ENCODE measurements around the gene HSD17B2. TPM values are rescaled to one million over a fixed set of nuclear protein-coding genes. Genes with fewer than 3 reads are reported as not detected.

HSD17B2 gene
- polyA plus RNA-seq, 1 experiment, result 0.60 TPM

DNA sequence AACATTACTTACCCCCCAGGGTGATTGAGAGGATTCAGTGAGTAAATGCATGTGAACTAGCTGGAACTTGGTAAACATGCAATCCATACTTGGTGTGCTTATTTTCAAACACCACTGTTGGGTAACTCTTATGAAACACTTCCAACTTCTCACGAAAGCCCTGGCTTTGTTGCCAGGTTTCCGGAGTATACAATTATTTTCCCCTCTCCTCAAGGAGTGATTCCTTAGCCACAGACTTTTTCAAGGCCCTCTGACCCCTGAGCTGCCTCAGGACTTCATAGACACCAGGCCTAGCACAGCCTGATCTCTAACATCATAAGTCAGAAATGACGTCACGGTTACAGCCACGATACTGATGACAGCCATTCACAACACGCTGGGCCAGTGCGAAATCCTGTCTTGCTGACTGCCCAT lies 27.6 kb downstream of the HSD17B2 start:
- TF ChIP-seq, protein P1, sequence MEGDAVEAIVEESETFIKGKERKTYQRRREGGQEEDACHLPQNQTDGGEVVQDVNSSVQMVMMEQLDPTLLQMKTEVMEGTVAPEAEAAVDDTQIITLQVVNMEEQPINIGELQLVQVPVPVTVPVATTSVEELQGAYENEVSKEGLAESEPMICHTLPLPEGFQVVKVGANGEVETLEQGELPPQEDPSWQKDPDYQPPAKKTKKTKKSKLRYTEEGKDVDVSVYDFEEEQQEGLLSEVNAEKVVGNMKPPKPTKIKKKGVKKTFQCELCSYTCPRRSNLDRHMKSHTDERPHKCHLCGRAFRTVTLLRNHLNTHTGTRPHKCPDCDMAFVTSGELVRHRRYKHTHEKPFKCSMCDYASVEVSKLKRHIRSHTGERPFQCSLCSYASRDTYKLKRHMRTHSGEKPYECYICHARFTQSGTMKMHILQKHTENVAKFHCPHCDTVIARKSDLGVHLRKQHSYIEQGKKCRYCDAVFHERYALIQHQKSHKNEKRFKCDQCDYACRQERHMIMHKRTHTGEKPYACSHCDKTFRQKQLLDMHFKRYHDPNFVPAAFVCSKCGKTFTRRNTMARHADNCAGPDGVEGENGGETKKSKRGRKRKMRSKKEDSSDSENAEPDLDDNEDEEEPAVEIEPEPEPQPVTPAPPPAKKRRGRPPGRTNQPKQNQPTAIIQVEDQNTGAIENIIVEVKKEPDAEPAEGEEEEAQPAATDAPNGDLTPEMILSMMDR (IDR thresholded peaks at IDR 0.05; ENCODE audit: insufficient read depth, low read depth, low read length), result no peak
- ChIA-PET POLR2A (no interaction called here), CTCF (interaction anchor here (0.6 to 1.8 kb wide), 3 partner anchors 8 to 167 kb away, joined by 3 read pairs; no protein-coding TSS in a partner anchor)
- peak; percentile 77 for DNase-seq (ENCODE audit: low read depth)
- H3K4me3 ChIP-seq (ENCODE audit: low read depth, low read length), result no peak overlapping the region
- H3K27me3 ChIP-seq (ENCODE audit: control insufficient read depth, insufficient read depth, low read length), result no peaks in the 10 kb centered on the region
- no peaks in the 10 kb centered on the region for H3K36me3 ChIP-seq (ENCODE audit: control insufficient read depth, insufficient read depth, low read length)

DNA sequence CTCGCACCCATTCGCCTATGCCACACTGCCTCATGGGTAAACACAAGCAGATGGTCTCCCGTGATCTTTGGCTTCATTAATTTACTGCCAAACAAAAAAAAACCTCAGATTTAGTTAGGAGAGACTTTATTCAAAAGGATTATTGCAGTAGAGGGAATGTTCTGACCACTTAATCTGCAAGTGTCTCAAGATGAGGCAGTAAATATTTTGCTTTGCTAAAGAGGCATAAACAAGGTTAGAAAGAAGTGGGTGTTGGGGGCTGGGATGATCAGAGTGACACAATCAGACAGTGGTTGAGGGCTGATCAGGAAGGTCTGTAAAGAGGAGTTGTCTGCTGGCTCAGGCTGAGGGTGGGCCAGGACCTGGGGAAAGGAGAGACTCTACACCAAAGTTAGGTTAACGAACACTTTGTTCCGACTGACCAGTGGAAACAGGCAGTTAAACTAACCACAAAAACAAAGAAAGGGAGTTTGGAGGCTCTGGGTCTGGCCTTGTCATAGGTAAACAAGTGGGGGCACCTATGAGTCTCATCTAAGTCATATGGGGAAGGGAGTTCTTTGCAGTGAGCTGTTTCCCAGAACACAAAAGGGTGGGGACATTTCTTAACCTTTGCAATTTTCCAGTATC lies 28.5 kb downstream of the HSD17B2 start:
- Histone ChIP-seq H3K27me3 (ENCODE audit: control insufficient read depth, insufficient read depth, low read length) (no peaks in the 10 kb centered on the region), H3K36me3 (ENCODE audit: control insufficient read depth, insufficient read depth, low read length) (no peaks in the 10 kb centered on the region), H3K4me3 (ENCODE audit: low read depth, low read length) (no peak overlapping the region)
- CTCF ChIA-PET, result interaction anchor here (0.6 kb wide), 1 partner anchor 50 kb away, joined by 4 read pairs; no protein-coding TSS in a partner anchor
- TF ChIP-seq, protein P1 (IDR thresholded peaks at IDR 0.05; ENCODE audit: insufficient read depth, low read depth, low read length), result no peak
- POLR2A ChIA-PET, result no interaction called here
- DNase-seq (ENCODE audit: low read depth), result no peak

DNA sequence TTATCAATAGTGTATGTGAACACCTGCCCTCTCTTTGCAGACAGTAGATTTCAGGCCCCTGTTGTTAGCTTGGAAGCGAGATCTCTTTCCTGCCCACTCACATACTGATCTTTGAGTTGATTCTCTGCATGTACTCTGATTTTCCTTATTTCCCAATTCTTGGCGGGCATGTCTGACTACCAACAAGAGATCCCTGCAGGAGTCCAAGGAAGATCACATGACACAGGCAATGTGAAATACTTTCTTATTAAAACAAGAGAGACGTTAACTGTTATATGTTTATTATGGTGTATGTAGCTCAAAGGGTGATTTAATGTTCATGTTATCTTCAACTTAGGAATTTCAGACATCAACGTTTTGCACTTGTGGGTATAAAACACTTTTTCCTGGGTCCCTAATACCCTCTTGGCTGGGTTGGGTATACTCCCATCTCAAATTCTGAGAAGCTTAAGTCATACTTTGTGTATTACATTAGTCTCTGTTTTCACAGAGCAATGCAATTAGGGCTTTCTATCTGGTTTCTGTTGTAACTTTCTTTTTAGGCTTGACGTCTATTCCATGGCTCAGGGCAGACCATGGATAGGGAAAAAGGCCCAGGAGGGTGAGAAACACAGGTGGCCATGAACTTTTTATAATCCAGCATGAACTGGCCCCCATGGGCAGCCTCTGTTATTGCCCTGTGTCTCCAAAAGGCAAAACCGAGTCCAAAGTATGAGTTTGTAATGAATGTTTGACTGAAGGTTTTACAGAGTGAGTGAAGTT lies 32.2 kb downstream of the HSD17B2 start:
- Histone ChIP-seq H3K27me3 (ENCODE audit: control insufficient read depth, insufficient read depth, low read length) (no peaks in the 10 kb centered on the region), H3K36me3 (ENCODE audit: control insufficient read depth, insufficient read depth, low read length) (no peaks in the 10 kb centered on the region), H3K4me3 (ENCODE audit: low read depth, low read length) (no peak overlapping the region)
- CTCF ChIA-PET, result no interaction called here
- no peak for DNase-seq (ENCODE audit: low read depth)
- POLR2A ChIA-PET, result no interaction called here
- TF ChIP-seq, protein P1 (IDR thresholded peaks at IDR 0.05; ENCODE audit: insufficient read depth, low read depth, low read length), result no peak

DNA sequence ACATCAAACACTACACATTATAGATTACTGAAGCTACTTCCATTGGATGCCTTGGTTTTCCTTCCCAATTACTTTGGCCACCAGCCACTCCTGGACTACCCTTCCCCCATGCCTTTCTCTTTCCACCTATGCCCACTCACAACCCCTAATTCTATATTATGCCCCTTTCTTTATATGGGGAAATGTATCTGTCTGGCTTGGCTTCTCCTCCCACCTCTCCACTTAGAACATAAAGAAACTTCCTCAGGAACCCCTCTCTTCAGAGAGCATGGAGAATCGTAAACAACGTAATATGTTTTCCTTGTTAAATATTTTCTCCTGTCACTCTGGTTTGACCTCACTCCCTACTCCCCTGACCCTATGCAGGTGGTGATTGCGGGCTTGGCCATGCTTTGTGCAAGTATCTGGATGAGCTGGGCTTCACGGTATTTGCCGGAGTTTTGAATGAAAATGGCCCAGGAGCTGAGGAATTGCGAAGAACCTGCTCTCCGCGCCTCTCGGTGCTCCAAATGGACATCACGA lies 32.8 kb downstream of the HSD17B2 start:
- Histone ChIP-seq H3K27me3 (ENCODE audit: control insufficient read depth, insufficient read depth, low read length) (no peaks in the 10 kb centered on the region), H3K4me3 (ENCODE audit: low read depth, low read length) (no peak overlapping the region), H3K36me3 (ENCODE audit: control insufficient read depth, insufficient read depth, low read length) (no peaks in the 10 kb centered on the region)
- DNase-seq (ENCODE audit: low read depth), result no peak
- TF ChIP-seq, protein P1 (IDR thresholded peaks at IDR 0.05; ENCODE audit: insufficient read depth, low read depth, low read length), result no peak
- ChIA-PET POLR2A (no interaction called here), CTCF (no interaction called here)

DNA sequence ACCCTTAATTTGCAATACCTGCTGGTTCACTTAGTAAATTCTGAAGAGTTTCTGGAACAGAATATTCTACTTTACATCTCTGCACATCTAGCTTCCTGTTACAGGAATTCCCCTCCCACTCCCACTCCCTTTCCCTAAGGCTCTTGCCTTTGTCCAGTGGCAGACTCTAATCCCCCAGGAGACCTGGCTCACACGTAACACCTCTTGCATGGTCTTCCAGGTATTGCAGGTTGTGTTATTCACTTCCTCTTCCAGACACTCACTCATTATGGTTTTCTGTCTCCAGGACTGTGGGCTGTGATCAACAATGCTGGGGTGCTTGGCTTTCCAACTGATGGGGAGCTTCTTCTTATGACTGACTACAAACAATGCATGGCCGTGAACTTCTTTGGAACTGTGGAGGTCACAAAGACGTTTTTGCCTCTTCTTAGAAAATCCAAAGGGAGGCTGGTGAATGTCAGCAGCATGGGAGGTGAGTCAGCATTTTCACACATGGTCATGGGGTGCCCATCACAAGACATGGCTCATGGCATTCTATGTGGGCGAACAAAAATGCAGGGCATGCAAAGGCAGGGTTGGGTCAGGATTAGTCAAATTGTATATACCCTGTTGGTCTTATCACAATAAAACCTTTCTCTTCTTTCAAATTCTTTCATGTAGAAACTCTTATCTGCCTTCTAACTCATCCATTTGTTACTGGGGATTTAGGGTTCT lies 35.8 kb downstream of the HSD17B2 start:
- Histone ChIP-seq H3K4me3 (ENCODE audit: low read depth, low read length) (no peak overlapping the region), H3K36me3 (ENCODE audit: control insufficient read depth, insufficient read depth, low read length) (no peaks in the 10 kb centered on the region), H3K27me3 (ENCODE audit: control insufficient read depth, insufficient read depth, low read length) (no peaks in the 10 kb centered on the region)
- DNase-seq (ENCODE audit: low read depth), result peak; percentile 30
- TF ChIP-seq, protein P1 (IDR thresholded peaks at IDR 0.05; ENCODE audit: insufficient read depth, low read depth, low read length), result no peak
- POLR2A ChIA-PET, result no interaction called here
- CTCF ChIA-PET, result no interaction called here

Data from BJ (cell line).